Esophagus squamous epithelium (tissue), 5 donors: ENCODE data around the gene DOK3. TPM values are rescaled to one million over a fixed set of nuclear protein-coding genes. Genes with fewer than 3 reads are reported as not detected.

ENCODE experiments used
- DNase-seq: peaks from one replicate; lab custom pipeline; 2025; lab: John Stamatoyannopoulos, UW
- H3K27ac ChIP-seq, 4 donors: fragments of 200-600 bp; sonication (generic); one replicate each; pipeline ENCODE4 v1.5.1; 2016 to 2019; ENCODE audit warnings: mild to moderate bottlenecking in 1 of 4
- H3K27me3 ChIP-seq, 4 donors: fragments of 200-600 bp; sonication (generic); 1 replicate in 3 of 4; 2 replicates in 1 of 4; pipeline versions ENCODE4 v1.5.1 to v1.6.0; 2017 to 2021; ENCODE audit warnings: antibody characterized with exemption in 1 of 4
- H3K36me3 ChIP-seq, 3 donors: fragments of 200-600 bp; sonication (generic); one replicate each; pipeline ENCODE4 v1.5.1; 2016 to 2019
- H3K4me1 ChIP-seq, 3 donors: fragments of 200-600 bp; sonication (generic); one replicate each; pipeline ENCODE4 v1.5.1; 2017 to 2019
- H3K4me3 ChIP-seq, 4 donors: fragments of 200-600 bp; sonication (generic); 1 replicate in 3 of 4; 2 replicates in 1 of 4; pipeline ENCODE4 v1.5.1; 2016 to 2019; ENCODE audit warnings: mild to moderate bottlenecking in 2 of 4, moderate library complexity in 1 of 4
- H3K9me3 ChIP-seq, 3 donors: fragments of 200-600 bp; sonication (generic); one replicate each; pipeline ENCODE4 v1.5.1; 2016 to 2019
- CTCF ChIP-seq, 6 experiments: fragments of 450-650 bp in 4 of 6; fragments of 200-600 bp in 2 of 6; sonication (generic) in 2 of 6; IDR thresholded peaks; one replicate each; pipeline ENCODE4 v1.5.1; 2016 to 2019; ENCODE audit warnings: antibody characterized with exemption in 6 of 6, mild to moderate bottlenecking in 4 of 6, moderate library complexity in 4 of 6
- POLR2A ChIP-seq, 4 donors: fragments of 450-650 bp; IDR thresholded peaks; one replicate each; pipeline ENCODE4 v1.6.1; 2017; ENCODE audit warnings: antibody characterized with exemption in 4 of 4, mild to moderate bottlenecking in 4 of 4, moderate library complexity in 3 of 4
- WGBS, 2 donors: methylation state at CpG; one replicate each; pipeline ENCODE4 v1.1.5; 2018; 5-methylcytosine and 5-hydroxymethylcytosine counted together
- intact Hi-C: fragments of 100-400 bp; cut with DNase I; formaldehyde crosslinking; loops from one replicate; pipeline ENCODE4 v1.15.0; 2022
- total RNA-seq, 4 donors: library from RNA; depleted of rRNA; stranded (reverse); fragments of >200 nt; gene quantifications; one replicate each; pipeline ENCODE4 v1.1.0, GENCODE V29; 2016
- donor health status: DM: yes; HTN: yes; CAD: no.

Gene DOK3
- total RNA-seq, 4 donors from 2014 or later = 2.4 to 7.2 (median 4.4) TPM

- Histone ChIP-seq H3K4me3 (no peak overlapping the region), H3K36me3 (peaks cover 0 to 39% (median 8%) of the 10 kb centered on the region in 3 donors), H3K27ac (peak overlapping the region in 2 of 4 donors; percentile 42 to 91), H3K9me3 (no peaks in the 10 kb centered on the region), H3K27me3 (no peaks in the 10 kb centered on the region), H3K4me1 (peaks cover 21 to 65% (median 26%) of the 10 kb centered on the region in 3 donors)
- DNase-seq = no peak
- 72 to 74% methylated on average over 7 to 8 of the region's 8 CpGs for WGBS, 2 donors
- intact Hi-C loops = no loop called here
- TF ChIP-seq CTCF (IDR thresholded peaks at IDR 0.05) (no peak), POLR2A (IDR thresholded peaks at IDR 0.05) (no peak)
Measured at GRCh38 chr5:177469750-177470525, 39.7 kb downstream of the DOK3 start.

- Histone ChIP-seq H3K9me3 (no peaks in the 10 kb centered on the region), H3K4me3 (no peak overlapping the region), H3K27ac (peak overlapping the region in 2 of 4 donors; percentile 42 to 91), H3K4me1 (peaks cover 21 to 55% (median 26%) of the 10 kb centered on the region in 3 donors), H3K27me3 (no peaks in the 10 kb centered on the region), H3K36me3 (peaks cover 0 to 43% (median 8%) of the 10 kb centered on the region in 3 donors)
- TF ChIP-seq CTCF (IDR thresholded peaks at IDR 0.05) = no peak
- TF ChIP-seq POLR2A (IDR thresholded peaks at IDR 0.05) = no peak
- DNase-seq = no peak
- intact Hi-C loops = no loop called here
- WGBS, 2 donors = 42 to 78% methylated on average over 11 to 15 of the region's 25 CpGs
Measured at GRCh38 chr5:177468685-177469628, 40.7 kb downstream of the DOK3 start.

DNA sequence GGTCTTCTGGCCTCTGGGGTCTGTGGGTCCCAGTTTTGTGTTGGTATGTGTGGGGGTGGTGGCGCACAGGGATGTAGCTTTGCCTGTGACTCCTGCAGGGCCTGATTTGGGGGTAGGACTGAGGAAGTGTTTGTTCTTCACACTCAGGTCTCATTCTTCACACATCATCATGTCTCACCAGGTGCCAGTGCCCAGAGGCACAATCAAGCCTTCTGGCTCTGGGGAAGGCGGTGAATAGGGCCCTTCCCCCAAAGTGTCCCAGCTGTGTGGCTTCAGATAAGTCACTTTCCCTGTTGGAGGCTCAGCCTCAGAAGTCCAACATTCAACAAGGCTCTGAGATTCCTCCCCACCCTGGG lies 41.3 kb downstream of the DOK3 start:
- intact Hi-C loops = no loop called here
- Histone ChIP-seq H3K27ac (peak overlapping the region in 1 of 4 donors; percentile 10), H3K36me3 (peaks cover 0 to 43% (median 8%) of the 10 kb centered on the region in 3 donors), H3K4me1 (peaks cover 21 to 49% (median 26%) of the 10 kb centered on the region in 3 donors), H3K27me3 (no peaks in the 10 kb centered on the region), H3K9me3 (no peaks in the 10 kb centered on the region), H3K4me3 (no peak overlapping the region)
- TF ChIP-seq CTCF (IDR thresholded peaks at IDR 0.05) (no peak), POLR2A (IDR thresholded peaks at IDR 0.05) (no peak)
- no peak for DNase-seq
- WGBS, 2 donors = 63% methylated on average over 2 of the region's 2 CpGs; no CpG with 5 or more reads in 1 of the 2 donors

DNA sequence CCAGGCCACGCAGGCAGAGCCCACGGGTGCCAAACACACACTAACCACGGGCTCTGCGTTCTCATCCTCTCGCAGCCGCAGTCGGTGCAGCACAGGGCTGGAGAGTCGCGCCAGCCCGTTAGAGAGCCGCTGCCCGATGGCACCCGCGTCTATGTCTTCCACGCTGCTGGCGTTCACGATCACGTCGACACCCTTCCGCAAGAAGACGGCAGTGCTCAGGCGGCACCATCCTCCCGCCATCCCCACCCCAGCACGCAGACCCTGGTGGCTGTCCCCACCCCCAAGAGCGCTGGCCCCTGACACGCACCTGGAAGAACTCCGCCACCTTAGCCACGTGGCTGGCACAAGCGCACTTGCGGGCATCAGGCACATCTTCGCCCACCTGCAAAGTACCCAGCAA lies 42.2 kb downstream of the DOK3 start:
- DNase-seq = no peak
- Histone ChIP-seq H3K27me3 (no peaks in the 10 kb centered on the region), H3K4me3 (no peak overlapping the region), H3K9me3 (no peaks in the 10 kb centered on the region), H3K4me1 (peaks cover 18 to 42% (median 20%) of the 10 kb centered on the region in 3 donors), H3K36me3 (peaks cover 0 to 43% (median 8%) of the 10 kb centered on the region in 3 donors), H3K27ac (no peak overlapping the region)
- intact Hi-C loops = no loop called here
- WGBS, 2 donors = 98 to 100% methylated on average over 1 to 13 of the region's 31 CpGs
- no peak for TF ChIP-seq CTCF (IDR thresholded peaks at IDR 0.05)
- no peak for TF ChIP-seq POLR2A (IDR thresholded peaks at IDR 0.05)
